Caco-2 (cell line): ENCODE data around the gene CAMK1D. TPM values are rescaled to one million over a fixed set of nuclear protein-coding genes. Genes with fewer than 3 reads are reported as not detected.

ENCODE experiments used
- BruUV-seq: library from RNA; stranded (reverse); fragments of 400-500 nt; replicated peaks from 2 replicates; lab custom pipeline; 2021; lab: Mats Ljungman, UMichigan
- CTCF ChIA-PET: fragments of 300-600 bp; sonication (Branson Sonifier 250); formaldehyde crosslinking; loops from one replicate; lab custom pipeline; 2022; ENCODE audit warnings: antibody characterized with exemption; lab: Charles Lee
- POLR2A ChIA-PET: fragments of 300-600 bp; sonication (Branson Sonifier 250); formaldehyde crosslinking; loops from one replicate; lab custom pipeline; 2022; ENCODE audit warnings: antibody characterized with exemption; lab: Charles Lee
- DNase-seq, 2 experiments: peaks; one replicate each; pipeline versions ENCODE4 v3.0.0 to v3.0.0-alpha.2; 2020 to 2022
- H3K27me3 ChIP-seq: replicated peaks from 2 replicates; pipeline ENCODE4 v1.6.0; 2011; ENCODE audit warnings: low read length; ENCODE audit not compliant: control insufficient read depth, insufficient read depth
- H3K36me3 ChIP-seq: 2 replicates; pipeline ENCODE4 v1.5.1; 2011; ENCODE audit warnings: low read length; ENCODE audit not compliant: control insufficient read depth, insufficient read depth
- H3K4me1 ChIP-seq: fragments of 250-450 bp; sonication (Bioruptor Pico); 2 replicates; pipeline ENCODE4 v1.5.1; 2020; ENCODE audit warnings: mild to moderate bottlenecking
- H3K4me3 ChIP-seq: 2 replicates; pipeline ENCODE4 v1.5.1; 2011; ENCODE audit warnings: low read depth, mild to moderate bottlenecking, control low read depth, low read length
- H3K9me3 ChIP-seq: fragments of 250-450 bp; sonication (Bioruptor Pico); 2 replicates; pipeline ENCODE4 v1.5.1; 2020; ENCODE audit warnings: mild to moderate bottlenecking, moderate library complexity
- H3K27ac Mint-ChIP-seq: one replicate; pipeline ENCODE4 v1.8.0; 2022; ENCODE audit warnings: mixed read lengths; ENCODE audit not compliant: unreplicated experiment
- H3K27me3 Mint-ChIP-seq: one replicate; pipeline ENCODE4 v1.8.0; 2022; ENCODE audit warnings: mixed read lengths; ENCODE audit not compliant: insufficient read depth, unreplicated experiment
- H3K36me3 Mint-ChIP-seq: one replicate; pipeline ENCODE4 v1.8.0; 2022; ENCODE audit warnings: mild to moderate bottlenecking, mixed read lengths; ENCODE audit not compliant: insufficient read depth, unreplicated experiment
- H3K4me1 Mint-ChIP-seq: one replicate; pipeline ENCODE4 v1.8.0; 2022; ENCODE audit warnings: low read depth, mixed read lengths; ENCODE audit not compliant: unreplicated experiment
- H3K4me3 Mint-ChIP-seq: one replicate; pipeline ENCODE4 v1.8.0; 2022; ENCODE audit warnings: mild to moderate bottlenecking, moderate library complexity, mixed read lengths; ENCODE audit not compliant: unreplicated experiment
- H3K9me3 Mint-ChIP-seq: one replicate; pipeline ENCODE4 v1.8.0; 2022; ENCODE audit warnings: mixed read lengths; ENCODE audit not compliant: unreplicated experiment
- CTCF ChIP-seq, 2 experiments: fragments of 200-600 bp in 1 of 2; IDR thresholded peaks; 1 replicate in 1 of 2; 2 replicates in 1 of 2; pipeline versions ENCODE4 v1.5.1 to v1.8.0; 2011 to 2022; ENCODE audit warnings: antibody characterized with exemption in 1 of 2, control low read depth in 1 of 2, inconsistent platforms in 1 of 2, low read depth in 1 of 2, low read length in 1 of 2, mild to moderate bottlenecking in 1 of 2, moderate library complexity in 1 of 2; ENCODE audit not compliant: insufficient read depth in 1 of 2, severe bottlenecking in 1 of 2, unreplicated experiment in 1 of 2
- intact Hi-C: fragments of 100-400 bp; cut with micrococcal nuclease; formaldehyde crosslinking; loops from one replicate; pipeline ENCODE4 v1.10.0; 2022; ENCODE audit not compliant: unreplicated experiment
- total RNA-seq: library from RNA; stranded (reverse); gene quantifications from 2 replicates; pipeline ENCODE4 v1.2.3, GENCODE V29; 2022

The CAMK1D gene
- total RNA-seq, 1 experiment from 2014 or later, result 10.9 TPM

DNA sequence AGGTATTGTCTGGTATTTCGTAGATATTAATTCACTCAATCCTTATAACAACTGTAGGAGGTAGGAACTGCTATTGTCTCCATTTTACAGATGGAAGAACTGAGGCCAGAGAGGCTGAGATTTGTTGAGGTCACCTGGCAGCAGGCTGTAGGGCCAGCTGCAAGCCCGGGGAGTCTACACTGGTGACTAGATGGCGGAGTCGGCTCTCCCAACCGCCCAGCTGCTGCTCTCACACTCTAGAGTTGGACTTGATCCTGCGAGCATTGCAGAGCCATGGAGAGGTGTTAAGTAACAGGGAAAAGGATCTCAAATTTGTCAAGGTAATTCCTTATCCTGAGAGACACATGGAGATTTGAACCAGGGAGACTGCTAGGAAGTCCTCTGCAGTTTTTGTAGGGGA is 124.1 kb downstream of the CAMK1D start:
- POLR2A ChIA-PET, result no interaction called here
- H3K36me3 ChIP-seq, result no peaks in the 10 kb centered on the region
- Mint-ChIP-seq H3K4me3 (no peak overlapping the region), H3K36me3 (no peaks in the 10 kb centered on the region), H3K4me1 (no peaks in the 10 kb centered on the region), H3K27ac (no peak overlapping the region), H3K9me3 (peaks cover 12% of the 10 kb centered on the region), H3K27me3 (no peaks in the 10 kb centered on the region)
- no peak for DNase-seq
- no peak for TF ChIP-seq CTCF (IDR thresholded peaks at IDR 0.05; ENCODE audit: insufficient read depth in 1 of 2, low read depth in 1 of 2, low read length in 1 of 2, severe bottlenecking in 1 of 2, unreplicated experiment in 1 of 2)
- H3K4me3 ChIP-seq, result no peak overlapping the region
- CTCF ChIA-PET, result no interaction called here
- H3K27me3 ChIP-seq, result no peaks in the 10 kb centered on the region
- no peaks in the 10 kb centered on the region for H3K4me1 ChIP-seq
- BruUV-seq, result no TSS peak
- no peaks in the 10 kb centered on the region for H3K9me3 ChIP-seq
- intact Hi-C loops, result no loop called here

DNA sequence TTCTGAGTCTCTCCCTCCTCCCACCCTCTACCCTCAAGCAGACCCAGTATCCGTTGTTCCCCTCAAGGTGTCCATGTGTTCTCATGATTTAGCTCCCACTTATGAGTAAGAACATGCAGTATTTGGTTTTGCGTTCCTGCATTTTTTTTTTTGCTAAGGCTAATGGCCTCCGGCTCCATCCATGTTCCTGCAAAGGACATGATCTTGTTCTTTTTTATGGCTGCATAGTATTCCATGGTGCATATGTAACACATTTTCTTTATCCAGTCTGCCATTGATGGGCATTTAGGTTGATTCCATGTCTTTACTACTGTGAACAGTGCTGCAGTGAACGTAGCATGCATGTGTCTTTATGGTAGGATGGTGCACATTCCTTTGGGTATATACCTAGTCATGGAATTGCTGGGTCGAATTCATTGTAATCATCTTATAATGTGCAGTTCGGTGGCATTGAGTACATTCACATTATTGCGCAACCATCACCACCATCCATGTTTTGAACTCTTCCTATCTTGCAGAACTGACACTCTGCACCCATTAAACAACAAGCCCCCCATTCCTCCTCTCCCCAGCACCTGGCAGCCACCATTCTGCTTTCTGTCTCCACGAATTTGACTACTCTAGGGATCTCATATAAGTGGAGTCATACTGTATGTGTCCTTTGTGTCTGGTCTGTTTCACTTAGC is 125.5 kb downstream of the CAMK1D start:
- no peak for DNase-seq
- H3K9me3 Mint-ChIP-seq, result peaks cover 12% of the 10 kb centered on the region
- H3K36me3 Mint-ChIP-seq, result no peaks in the 10 kb centered on the region
- CTCF ChIA-PET, result interaction anchor here (0.6 kb wide), 1 partner anchor 28 kb away, joined by 9 read pairs; no protein-coding TSS in a partner anchor
- no peaks in the 10 kb centered on the region for H3K4me1 ChIP-seq
- H3K27me3 Mint-ChIP-seq, result no peaks in the 10 kb centered on the region
- H3K27ac Mint-ChIP-seq, result no peak overlapping the region
- no peak overlapping the region for H3K4me3 Mint-ChIP-seq
- no peaks in the 10 kb centered on the region for H3K9me3 ChIP-seq
- no TSS peak for BruUV-seq
- H3K4me3 ChIP-seq, result no peak overlapping the region
- H3K36me3 ChIP-seq, result no peaks in the 10 kb centered on the region
- no peaks in the 10 kb centered on the region for H3K27me3 ChIP-seq
- no peaks in the 10 kb centered on the region for H3K4me1 Mint-ChIP-seq
- POLR2A ChIA-PET, result no interaction called here
- intact Hi-C loops, result no loop called here
- no peak for TF ChIP-seq CTCF (IDR thresholded peaks at IDR 0.05; ENCODE audit: insufficient read depth in 1 of 2, low read depth in 1 of 2, low read length in 1 of 2, severe bottlenecking in 1 of 2, unreplicated experiment in 1 of 2)

GRCh38 chr10:12476656-12477055 is 127.3 kb downstream of the CAMK1D start:
- POLR2A ChIA-PET, result no interaction called here
- DNase-seq, result no peak
- H3K36me3 Mint-ChIP-seq, result no peaks in the 10 kb centered on the region

More at GRCh38 chr10:12476656-12477055, 127.3 kb downstream of the CAMK1D start:
- Mint-ChIP-seq H3K4me3 (no peak overlapping the region), H3K27me3 (no peaks in the 10 kb centered on the region), H3K9me3 (peaks cover 12% of the 10 kb centered on the region), H3K4me1 (no peaks in the 10 kb centered on the region), H3K27ac (no peak overlapping the region)
- Histone ChIP-seq H3K36me3 (no peaks in the 10 kb centered on the region), H3K27me3 (no peaks in the 10 kb centered on the region), H3K9me3 (peaks cover 7% of the 10 kb centered on the region; the same call in 1 of the 2 replicates), H3K4me1 (no peaks in the 10 kb centered on the region), H3K4me3 (no peak overlapping the region)
- intact Hi-C loops, result no loop called here
- no peak for TF ChIP-seq CTCF (IDR thresholded peaks at IDR 0.05; ENCODE audit: insufficient read depth in 1 of 2, low read depth in 1 of 2, low read length in 1 of 2, severe bottlenecking in 1 of 2, unreplicated experiment in 1 of 2)
- BruUV-seq, result no TSS peak
- CTCF ChIA-PET, result no interaction called here
